ENCODE results near the gene MTG1.

DNA sequence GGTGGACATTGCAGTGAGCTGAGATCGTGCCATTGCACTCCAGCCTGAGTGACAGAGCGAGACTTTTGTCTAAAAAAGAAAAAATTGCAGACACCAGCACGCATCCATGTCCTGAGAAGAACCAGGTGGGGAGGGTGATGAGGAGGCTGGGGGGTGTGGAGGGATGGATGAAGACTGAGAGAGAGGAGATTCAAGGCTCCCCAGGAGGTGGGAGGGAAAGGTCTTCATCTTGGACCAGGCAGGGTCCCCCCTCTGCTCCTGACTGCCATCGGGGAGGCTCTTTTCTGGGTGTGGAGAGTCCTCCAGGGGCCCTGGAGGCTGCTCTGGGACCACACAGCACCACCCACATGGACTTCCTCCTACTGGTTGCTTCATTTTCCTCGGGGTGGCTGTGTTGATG, 61.2 kb downstream of the MTG1 start:
- TF ChIP-seq EZH2phosphoT487 (IDR thresholded peaks at IDR 0.05; ENCODE audit: insufficient read depth, low read depth) (no peak), EZH2 (IDR thresholded peaks at IDR 0.05; ENCODE audit: insufficient read depth, poor library complexity, severe bottlenecking) (no peak)

Measured in GM23248 (cell line).